Activated naive CD4-positive, alpha-beta T cell treated with anti-CD3 and anti-CD28 coated beads, Interleukin-2, amount 50 U/mL, for 72 hours (primary cell): Measurements from ENCODE around the gene USP48. TPM values are rescaled to one million over a fixed set of nuclear protein-coding genes. Genes with fewer than 3 reads are reported as not detected.
"Not testable (repeated sequence)": the region's sequence is repeated elsewhere in the genome, so short reads cannot be mapped to it uniquely, and the experiment has no call there.

Source experiments
- ATAC-seq, 2 donors: fragments of 150-1000 bp; cut with Tn5 transposase; 2 replicates each; pipeline ENCODE4 v1.10.0; 2021; ENCODE audit warnings: mild to moderate bottlenecking in 2 of 2, moderate library complexity in 2 of 2
- DNase-seq, 2 donors: peaks; one replicate each; pipeline ENCODE4 v3.0.0; 2021 to 2022; ENCODE audit warnings: low spot score in 2 of 2
- H3K27ac Mint-ChIP-seq, 2 donors: one replicate each; pipeline ENCODE4 v1.8.0; 2022; ENCODE audit warnings: mild to moderate bottlenecking in 2 of 2, mixed read lengths in 2 of 2
- H3K36me3 Mint-ChIP-seq, 2 donors: one replicate each; pipeline ENCODE4 v1.8.0; 2022; ENCODE audit warnings: mixed read lengths in 2 of 2
- H3K9me3 Mint-ChIP-seq, 2 donors: one replicate each; pipeline ENCODE4 v1.8.0; 2022; ENCODE audit warnings: mixed read lengths in 2 of 2
- total RNA-seq, 2 donors: library from RNA; stranded (reverse); gene quantifications; one replicate each; pipeline ENCODE4 v1.2.3, GENCODE V29; 2022

Gene USP48
- total RNA-seq, 2 donors from 2014 or later, result 118 to 133 TPM

DNA sequence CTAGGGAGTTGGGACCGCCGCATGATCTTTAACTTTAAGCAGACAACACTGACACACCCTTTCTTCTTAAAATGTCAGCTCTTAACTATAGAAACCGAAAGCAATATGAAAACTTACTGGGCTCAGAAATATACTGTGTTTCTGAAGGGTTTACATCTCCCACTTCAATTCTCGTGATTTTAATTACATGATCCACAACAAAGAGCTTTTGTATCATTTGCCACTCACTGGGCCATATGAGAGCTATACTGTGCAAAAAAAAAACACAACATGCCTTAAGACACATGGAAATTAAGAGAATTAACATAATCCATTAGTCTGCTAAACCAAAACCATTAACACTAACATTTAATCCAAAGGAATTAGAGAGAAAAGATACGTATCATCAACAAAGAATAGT lies 78.8 kb downstream of the USP48 start:
- H3K27ac Mint-ChIP-seq, result peak overlapping the region; percentile 1 to 53

GRCh38 chr1:21703318-21703963 lies 79.5 kb downstream of the USP48 start:
- H3K36me3 Mint-ChIP-seq, result peaks cover 14 to 16% of the 10 kb centered on the region in 2 donors
- no peak overlapping the region for H3K27ac Mint-ChIP-seq
- DNase-seq, result no peak
- ATAC-seq, result peak in 1 of 2 donors; percentile 18
- no peaks in the 10 kb centered on the region for H3K9me3 Mint-ChIP-seq

More for the DNA sequence above, 78.8 kb downstream of the USP48 start:
- DNase-seq (no peak), ATAC-seq (no peak)
- peaks cover 14 to 16% of the 10 kb centered on the region in 2 donors for H3K36me3 Mint-ChIP-seq
- no peaks in the 10 kb centered on the region for H3K9me3 Mint-ChIP-seq

DNA sequence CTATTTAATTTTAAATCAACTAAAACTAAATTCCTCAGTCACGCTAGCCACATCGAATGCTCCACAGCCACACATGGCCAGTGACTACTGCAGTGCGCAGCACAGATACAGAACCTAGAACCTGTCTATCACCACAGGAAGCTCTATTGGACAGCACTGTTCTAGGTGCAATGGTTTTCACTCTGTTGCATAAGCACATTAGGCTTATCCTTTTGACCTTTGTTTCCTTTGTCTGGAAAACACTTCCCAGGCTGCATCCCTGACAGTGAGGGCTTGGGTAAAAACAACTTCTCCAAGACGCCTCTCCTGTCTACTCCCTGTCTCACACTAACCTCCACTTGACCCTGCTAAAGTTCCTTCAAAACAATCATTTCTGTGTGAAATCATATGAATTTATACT lies 80.2 kb downstream of the USP48 start:
- ATAC-seq, result no peak
- Mint-ChIP-seq H3K36me3 (peaks cover 14 to 16% of the 10 kb centered on the region in 2 donors), H3K27ac (no peak overlapping the region), H3K9me3 (no peaks in the 10 kb centered on the region)
- DNase-seq, result no peak

- Mint-ChIP-seq H3K36me3 (peaks cover 14 to 16% of the 10 kb centered on the region in 2 donors), H3K27ac (no peak overlapping the region), H3K9me3 (no peaks in the 10 kb centered on the region)
- no peak for DNase-seq
- ATAC-seq, result no peak
These were observed 81.5 kb downstream of the USP48 start for GRCh38 chr1:21701401-21701800.

DNA sequence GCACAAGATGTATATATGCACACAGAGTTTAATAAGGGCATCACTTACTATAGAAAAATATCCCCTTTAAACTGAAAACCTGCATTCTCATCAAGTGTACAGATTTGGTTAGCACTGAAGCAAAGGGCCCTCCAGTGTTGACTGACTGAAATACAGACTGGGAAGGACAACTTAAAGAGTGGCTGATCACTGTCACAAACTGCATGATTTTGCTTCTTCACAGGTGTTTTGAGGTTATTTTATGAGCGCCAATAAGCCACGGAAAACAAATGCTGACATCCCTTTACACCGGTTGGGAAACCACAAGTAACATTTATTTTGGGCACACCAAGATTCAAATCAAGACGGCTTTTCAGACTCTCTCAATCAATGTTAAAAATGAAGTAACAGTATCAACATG lies 82.9 kb downstream of the USP48 start:
- Mint-ChIP-seq H3K27ac (no peak overlapping the region), H3K9me3 (no peaks in the 10 kb centered on the region), H3K36me3 (peaks cover 11 to 16% of the 10 kb centered on the region in 2 donors)
- ATAC-seq (no peak), DNase-seq (no peak)

GRCh38 chr1:21696931-21697330 lies 86.0 kb downstream of the USP48 start:
- ATAC-seq (peak; percentile 26 to 39), DNase-seq (no peak)
- H3K9me3 Mint-ChIP-seq, result no peaks in the 10 kb centered on the region
- no peak overlapping the region for H3K27ac Mint-ChIP-seq
- H3K36me3 Mint-ChIP-seq, result peaks cover 8 to 16% of the 10 kb centered on the region in 2 donors

- H3K27ac Mint-ChIP-seq, result no peak overlapping the region
- ATAC-seq (no peak), DNase-seq (no peak)
- peaks cover 0 to 8% of the 10 kb centered on the region in 2 donors for H3K36me3 Mint-ChIP-seq
- no peaks in the 10 kb centered on the region for H3K9me3 Mint-ChIP-seq
These were observed 89.2 kb downstream of the USP48 start for GRCh38 chr1:21693732-21694131.

- no peak for ATAC-seq
- DNase-seq, result no peak
- Mint-ChIP-seq H3K27ac (no peak overlapping the region), H3K36me3 (peaks cover 6 to 19% of the 10 kb centered on the region in 2 donors), H3K9me3 (no peaks in the 10 kb centered on the region)
These were observed 91.2 kb downstream of the USP48 start for GRCh38 chr1:21691739-21692138.

- Mint-ChIP-seq H3K9me3 (no peaks in the 10 kb centered on the region), H3K27ac (no peak overlapping the region), H3K36me3 (peaks cover 12 to 24% of the 10 kb centered on the region in 2 donors)
- DNase-seq, result no peak
- no peak for ATAC-seq
These were observed 93.1 kb downstream of the USP48 start for GRCh38 chr1:21689661-21690372.

DNA sequence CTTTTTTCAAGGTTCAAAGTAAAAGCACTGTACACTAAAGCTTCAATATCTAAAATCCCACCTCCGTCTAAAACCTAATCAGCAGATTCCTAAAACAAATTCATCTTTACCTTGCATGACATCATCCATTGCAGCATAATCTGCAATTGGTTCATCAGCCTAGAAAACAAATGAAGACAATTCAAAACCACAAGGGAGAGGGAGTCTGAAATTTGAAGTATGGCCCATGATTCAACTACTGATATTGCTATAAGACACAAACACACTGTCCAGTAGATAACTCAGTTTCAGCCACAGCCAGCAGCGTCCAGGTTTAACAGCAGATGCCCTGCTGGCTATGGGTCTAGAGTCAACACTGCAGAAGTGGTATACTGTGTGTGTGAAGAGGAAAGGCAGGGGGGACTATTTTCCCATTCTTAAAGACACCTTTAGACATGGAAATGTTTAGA lies 95.8 kb downstream of the USP48 start:
- DNase-seq (no peak), ATAC-seq (peak in 1 of 2 donors; percentile 26)
- Mint-ChIP-seq H3K27ac (peak overlapping the region in 1 of 2 donors; percentile 16), H3K9me3 (no peaks in the 10 kb centered on the region), H3K36me3 (peaks cover 12 to 16% of the 10 kb centered on the region in 2 donors)

DNA sequence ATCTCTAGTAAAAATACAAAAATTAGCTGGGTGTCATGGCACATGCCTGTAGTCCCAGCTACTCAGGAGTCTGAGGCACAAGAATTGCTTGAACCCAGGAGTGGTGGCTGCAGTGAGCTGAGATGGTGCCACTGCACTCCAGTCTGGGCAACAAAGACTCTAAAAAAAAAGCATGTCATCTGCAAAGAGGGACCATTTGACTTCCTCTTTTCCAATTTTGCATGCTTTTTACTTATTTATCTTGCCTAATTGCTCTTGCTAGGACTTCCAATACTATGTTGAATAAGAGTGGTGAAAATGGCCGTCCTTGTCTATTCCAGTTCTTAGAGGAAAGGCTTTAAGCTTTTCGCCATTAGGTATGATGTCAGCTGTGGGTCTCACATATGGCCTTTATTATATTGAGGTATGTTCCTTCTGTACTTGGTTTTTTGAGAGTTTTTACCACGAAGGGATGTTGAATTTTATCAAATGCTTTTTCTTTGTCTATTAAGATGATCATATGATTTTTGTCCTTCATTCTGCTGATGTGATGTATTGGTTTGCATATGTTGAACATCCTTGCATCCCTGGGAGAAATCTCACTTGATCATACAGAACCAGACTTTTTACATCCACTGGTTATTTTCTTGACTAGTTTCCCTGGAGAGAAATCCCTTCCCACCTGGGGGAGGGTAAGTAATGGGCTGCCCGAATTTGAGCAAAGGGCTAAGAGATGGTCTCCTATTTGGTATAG lies 96.8 kb downstream of the USP48 start:
- peaks cover 12 to 16% of the 10 kb centered on the region in 2 donors for H3K36me3 Mint-ChIP-seq
- no peaks in the 10 kb centered on the region for H3K9me3 Mint-ChIP-seq
- H3K27ac Mint-ChIP-seq, result no peak overlapping the region
- DNase-seq (no peak), ATAC-seq (no peak)

- H3K9me3 Mint-ChIP-seq, result no peaks in the 10 kb centered on the region
- H3K36me3 Mint-ChIP-seq, result peaks cover 4 to 15% of the 10 kb centered on the region in 2 donors
- DNase-seq (no peak), ATAC-seq (no peak)
- peak overlapping the region; percentile 51 to 63 for H3K27ac Mint-ChIP-seq
These were observed 101.5 kb downstream of the USP48 start for GRCh38 chr1:21681426-21681825.

- no peak for DNase-seq
- peak overlapping the region in 1 of 2 donors; percentile 51 for H3K27ac Mint-ChIP-seq
- peak in 1 of 2 donors; percentile 71 for ATAC-seq
- H3K9me3 Mint-ChIP-seq, result no peaks in the 10 kb centered on the region
- peaks cover 0 to 11% of the 10 kb centered on the region in 2 donors for H3K36me3 Mint-ChIP-seq
These were observed 102.0 kb downstream of the USP48 start for GRCh38 chr1:21680918-21681317.

DNA sequence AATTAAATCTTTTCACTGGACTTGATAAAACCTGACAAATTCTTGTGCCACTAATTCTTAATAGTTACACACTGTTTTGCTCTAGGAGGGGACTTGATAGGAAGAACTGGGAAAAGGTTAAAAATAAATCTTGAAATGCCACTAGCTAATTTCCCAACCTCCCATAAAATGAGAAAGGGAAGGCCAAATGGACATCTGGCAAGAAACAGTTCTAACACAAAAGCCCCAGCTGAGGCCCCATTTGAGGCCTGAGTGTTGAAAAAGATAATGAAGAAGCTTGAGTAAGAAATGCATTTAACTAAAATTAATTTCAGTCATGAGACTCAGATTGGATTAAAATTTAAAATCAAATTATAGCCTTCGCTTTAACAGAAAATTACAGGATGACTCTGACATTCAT lies 102.6 kb downstream of the USP48 start:
- DNase-seq (no peak), ATAC-seq (no peak)
- no peak overlapping the region for H3K27ac Mint-ChIP-seq
- H3K36me3 Mint-ChIP-seq, result peaks cover 0 to 11% of the 10 kb centered on the region in 2 donors
- H3K9me3 Mint-ChIP-seq, result no peaks in the 10 kb centered on the region

DNA sequence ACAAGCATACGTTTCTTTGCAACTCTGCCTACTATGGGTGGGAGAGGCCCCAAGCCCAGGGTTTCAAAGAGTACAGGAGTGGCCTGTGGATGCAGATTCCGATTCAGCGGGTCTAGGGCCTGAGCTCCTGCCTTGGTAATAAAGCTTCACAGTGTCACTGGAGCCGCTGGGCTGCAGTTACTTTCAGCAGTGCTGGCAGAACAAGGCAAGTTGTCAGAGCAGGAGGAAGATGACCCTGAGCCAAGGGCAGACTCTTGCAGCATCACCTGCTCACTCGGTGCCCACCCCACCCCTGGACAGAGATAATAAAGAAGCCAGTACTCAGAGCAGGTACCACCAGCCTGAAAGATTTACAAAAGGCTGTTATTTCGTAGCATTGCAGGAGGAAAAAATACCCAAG lies 105.8 kb downstream of the USP48 start:
- H3K27ac Mint-ChIP-seq, result no peak overlapping the region
- ATAC-seq, result no peak
- H3K9me3 Mint-ChIP-seq, result no peaks in the 10 kb centered on the region
- H3K36me3 Mint-ChIP-seq, result peaks cover 0 to 11% of the 10 kb centered on the region in 2 donors
- no peak for DNase-seq

DNA sequence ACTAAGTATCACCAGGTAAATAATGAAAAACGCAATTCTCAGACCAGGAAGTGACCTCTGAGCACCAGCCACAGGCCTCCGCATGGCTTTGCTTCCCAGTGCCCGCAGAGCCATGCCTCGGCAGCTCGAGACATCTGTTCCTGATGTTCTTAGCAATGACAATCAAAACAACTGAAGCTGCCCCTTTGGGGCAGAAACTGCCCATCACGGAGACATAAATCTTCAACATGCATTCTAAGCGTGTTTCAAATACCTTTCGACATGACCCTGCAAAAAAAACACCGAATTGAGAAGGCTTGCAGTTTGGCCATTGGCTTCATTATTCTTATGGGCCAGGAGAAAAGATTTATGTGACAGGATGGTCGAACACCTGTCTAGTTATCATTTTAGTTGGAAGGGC lies 108.0 kb downstream of the USP48 start:
- DNase-seq, result no peak
- Mint-ChIP-seq H3K9me3 (no peaks in the 10 kb centered on the region), H3K36me3 (peaks cover 0 to 8% of the 10 kb centered on the region in 2 donors), H3K27ac (no peak overlapping the region)
- ATAC-seq, result no peak

DNA sequence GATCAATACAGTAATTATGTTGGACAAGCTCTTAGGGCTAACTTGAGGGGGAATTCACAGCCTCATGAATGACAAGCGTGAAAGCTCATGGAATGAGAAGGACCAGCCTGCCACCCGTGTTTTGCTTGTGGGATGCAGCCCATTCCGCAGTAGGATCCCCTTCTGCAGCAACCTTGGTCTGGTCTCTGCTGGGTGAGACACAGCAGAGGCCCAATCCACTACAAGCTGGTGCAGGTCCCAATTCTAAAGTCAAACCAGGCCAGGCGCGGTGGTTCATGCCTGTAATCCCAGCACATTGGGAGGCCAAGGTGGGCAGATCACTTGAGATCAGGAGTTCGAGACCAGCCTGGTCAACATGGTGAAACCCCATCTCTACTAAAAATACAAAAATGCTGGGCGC lies 109.1 kb downstream of the USP48 start:
- not testable (repeated sequence) for DNase-seq, ATAC-seq, H3K9me3 Mint-ChIP-seq, H3K36me3 Mint-ChIP-seq
- H3K27ac Mint-ChIP-seq, result peak overlapping the region in 1 of 2 donors; percentile 29
